DMS 273 (cell line): Measurements from ENCODE around the gene CCDC192.

ENCODE experiments used
- DNase-seq: peaks from one replicate; lab custom pipeline; 2025; ENCODE audit not compliant: unreplicated experiment; lab: John Stamatoyannopoulos, UW

The CCDC192 gene

GRCh38 chr5:127970081-127970480, 266.9 kb downstream of the CCDC192 start:
- no peak for DNase-seq

GRCh38 chr5:127970854-127971425, 267.7 kb downstream of the CCDC192 start:
- no peak for DNase-seq

- DNase-seq, result no peak
These were observed 272.8 kb downstream of the CCDC192 start for GRCh38 chr5:127975961-127976360.

GRCh38 chr5:127976525-127976924, 273.3 kb downstream of the CCDC192 start:
- no peak for DNase-seq

- no peak for DNase-seq
These were observed 274.0 kb downstream of the CCDC192 start for GRCh38 chr5:127976991-127977717.

- no peak for DNase-seq
These were observed 275.6 kb downstream of the CCDC192 start for GRCh38 chr5:127978738-127979300.

- no peak for DNase-seq
These were observed 276.3 kb downstream of the CCDC192 start for GRCh38 chr5:127979475-127979874.

GRCh38 chr5:127980843-127981242, 277.7 kb downstream of the CCDC192 start:
- no peak for DNase-seq

- DNase-seq, result no peak
These were observed 278.3 kb downstream of the CCDC192 start for GRCh38 chr5:127981498-127981897.

- no peak for DNase-seq
These were observed 282.7 kb downstream of the CCDC192 start for GRCh38 chr5:127985811-127986325.

GRCh38 chr5:127987354-127988145, 284.4 kb downstream of the CCDC192 start:
- DNase-seq, result peak; percentile 32

- DNase-seq, result peak; percentile 70
These were observed 285.1 kb downstream of the CCDC192 start for GRCh38 chr5:127988146-127988760.
